GM21360 (cell line): ENCODE results near the gene GLI3.

Experiments used
- ATAC-seq: cut with Tn5 transposase; IDR thresholded peaks from one replicate; pipeline ENCODE4 v1.9.1; 2021; ENCODE audit warnings: mild to moderate bottlenecking, moderate library complexity; ENCODE audit not compliant: unreplicated experiment

GLI3 gene

GRCh38 chr7:42011846-42012245 is 225.2 kb downstream of the GLI3 start:
- no peak for ATAC-seq

- no peak for ATAC-seq
These were observed 226.3 kb downstream of the GLI3 start for GRCh38 chr7:42010751-42011150.

- ATAC-seq: no peak
These were observed 230.1 kb downstream of the GLI3 start for GRCh38 chr7:42006801-42007513.

- ATAC-seq: no peak
These were observed 234.4 kb downstream of the GLI3 start for GRCh38 chr7:42002654-42003053.

- no peak for ATAC-seq
These were observed 237.2 kb downstream of the GLI3 start for GRCh38 chr7:41999736-42000283.

- no peak for ATAC-seq
These were observed 239.0 kb downstream of the GLI3 start for GRCh38 chr7:41998041-41998440.

GRCh38 chr7:41997151-41997550 is 239.9 kb downstream of the GLI3 start:
- no peak for ATAC-seq

GRCh38 chr7:41996381-41997035 is 240.5 kb downstream of the GLI3 start:
- no peak for ATAC-seq

- no peak for ATAC-seq
These were observed 241.3 kb downstream of the GLI3 start for GRCh38 chr7:41995632-41996271.

GRCh38 chr7:41994746-41995110 is 242.3 kb downstream of the GLI3 start:
- ATAC-seq: no peak

- no peak for ATAC-seq
These were observed 242.8 kb downstream of the GLI3 start for GRCh38 chr7:41994036-41994745.

- no peak for ATAC-seq
These were observed 243.8 kb downstream of the GLI3 start for GRCh38 chr7:41992881-41993867.

- ATAC-seq: no peak
These were observed 252.1 kb downstream of the GLI3 start for GRCh38 chr7:41984888-41985287.

- ATAC-seq: no peak
These were observed 255.7 kb downstream of the GLI3 start for GRCh38 chr7:41981046-41982040.

- ATAC-seq: no peak
These were observed 257.1 kb downstream of the GLI3 start for GRCh38 chr7:41979834-41980307.

GRCh38 chr7:41978858-41979257 is 258.2 kb downstream of the GLI3 start:
- ATAC-seq: no peak

GRCh38 chr7:41977661-41978060 is 259.3 kb downstream of the GLI3 start:
- no peak for ATAC-seq

GRCh38 chr7:41977151-41977651 is 259.8 kb downstream of the GLI3 start:
- ATAC-seq: no peak

- ATAC-seq: no peak
These were observed 260.6 kb downstream of the GLI3 start for GRCh38 chr7:41976411-41976810.
